Thyroid gland (tissue), 4 donors: ENCODE measurements around the gene STAG1. TPM values are rescaled to one million over a fixed set of nuclear protein-coding genes. Genes with fewer than 3 reads are reported as not detected.

Source experiments
- DNase-seq, 2 donors: peaks; one replicate each; pipeline ENCODE4 v3.0.0-alpha.2; 2019
- H3K27ac ChIP-seq, 3 donors: fragments of 200-600 bp; sonication (generic); 1 replicate in 2 of 3; 2 replicates in 1 of 3; pipeline ENCODE4 v1.5.1; 2016 to 2019; ENCODE audit warnings: mild to moderate bottlenecking in 1 of 3, moderate library complexity in 1 of 3
- H3K27me3 ChIP-seq: fragments of 200-600 bp; sonication (generic); one replicate; pipeline ENCODE4 v1.5.1; 2019
- H3K36me3 ChIP-seq, 2 donors: fragments of 200-600 bp; sonication (generic); one replicate each; pipeline ENCODE4 v1.5.1; 2016 to 2019
- H3K4me1 ChIP-seq, 2 donors: fragments of 200-600 bp; sonication (generic); one replicate each; pipeline ENCODE4 v1.5.1; 2017 to 2019
- H3K4me3 ChIP-seq, 3 donors: fragments of 200-600 bp; sonication (generic); replicated peaks in 1 of 3; 1 replicate in 2 of 3; 2 replicates in 1 of 3; pipeline ENCODE4 v1.5.1; 2016; ENCODE audit warnings: mild to moderate bottlenecking in 1 of 3
- H3K9me3 ChIP-seq: fragments of 200-600 bp; sonication (generic); one replicate; pipeline ENCODE4 v1.5.1; 2017
- POLR2A ChIP-seq, 2 donors: fragments of 450-650 bp; IDR thresholded peaks; one replicate each; pipeline ENCODE4 v1.6.1; 2017; ENCODE audit warnings: antibody characterized with exemption in 2 of 2, mild to moderate bottlenecking in 2 of 2, moderate library complexity in 1 of 2
- WGBS, 2 donors: methylation state at CpG; one replicate each; pipeline ENCODE4 v1.1.5; 2017; 5-methylcytosine and 5-hydroxymethylcytosine counted together
- intact Hi-C: fragments of 100-400 bp; cut with DNase I; formaldehyde crosslinking; loops from one replicate; pipeline ENCODE4 v1.15.1; 2023
- total RNA-seq, 4 donors: library from RNA; depleted of rRNA; stranded (reverse); fragments of >200 nt; gene quantifications; one replicate each; pipeline ENCODE4 v1.2.3, GENCODE V29; 2016
- TF ChIP-seq, protein P1 (sequence below), 6 experiments: fragments of 200-600 bp in 3 of 6; fragments of 450-650 bp in 3 of 6; sonication (generic) in 3 of 6; IDR thresholded peaks; one replicate each; pipeline ENCODE4 v1.5.1; 2016 to 2019; ENCODE audit warnings: antibody characterized with exemption in 6 of 6, mild to moderate bottlenecking in 2 of 6, inconsistent platforms in 1 of 6, moderate library complexity in 1 of 6

STAG1 gene
- total RNA-seq, 4 donors from 2014 or later = 50.5 to 68.8 (median 54.4) TPM

DNA sequence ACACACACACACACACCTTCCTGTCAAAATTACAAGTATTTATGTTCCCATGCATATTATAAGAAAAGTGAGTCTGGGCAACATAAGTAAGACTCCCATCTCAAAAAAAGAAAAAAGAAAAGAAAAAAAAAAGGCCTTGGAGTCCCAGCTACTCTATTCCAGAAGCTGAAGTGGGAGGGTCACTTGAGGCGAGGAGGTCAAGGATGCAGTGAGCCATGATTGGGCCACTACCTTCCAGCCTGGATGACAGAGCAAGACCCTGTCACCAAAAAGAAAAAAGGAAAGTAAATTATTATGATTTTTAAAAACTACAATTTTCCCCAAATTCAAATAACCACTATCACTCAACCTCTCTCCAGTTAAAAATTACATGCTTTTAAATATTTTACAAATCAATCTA lies 113.1 kb downstream of the STAG1 start:
- 90 to 95% methylated on average over 1 of the region's 1 CpG for WGBS, 2 donors

DNA sequence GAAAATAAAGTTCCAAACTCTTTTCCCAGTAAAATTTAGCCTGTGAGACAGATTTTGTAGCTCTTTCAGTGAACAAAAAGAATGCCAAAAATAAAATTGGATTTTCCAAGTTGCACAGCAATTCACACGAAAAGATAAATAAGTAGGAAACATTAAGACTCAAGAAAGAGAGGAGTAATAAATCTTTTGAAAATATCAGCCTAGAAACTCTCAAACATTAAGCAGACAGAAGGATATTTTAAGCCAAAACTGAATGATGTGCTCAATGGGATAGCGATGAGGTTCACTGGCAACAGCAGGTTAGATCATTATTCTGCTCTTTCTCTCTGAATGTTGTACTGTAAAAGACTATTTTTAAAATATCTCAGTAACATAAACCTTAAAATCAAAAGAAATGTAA lies 115.0 kb downstream of the STAG1 start:
- intact Hi-C loops = no loop called here

More for the DNA sequence above, 113.1 kb downstream of the STAG1 start:
- no peak overlapping the region for H3K27ac ChIP-seq
- no peaks in the 10 kb centered on the region for H3K27me3 ChIP-seq
- H3K9me3 ChIP-seq = no peaks in the 10 kb centered on the region
- intact Hi-C loops = no loop called here
- TF ChIP-seq, protein P1, sequence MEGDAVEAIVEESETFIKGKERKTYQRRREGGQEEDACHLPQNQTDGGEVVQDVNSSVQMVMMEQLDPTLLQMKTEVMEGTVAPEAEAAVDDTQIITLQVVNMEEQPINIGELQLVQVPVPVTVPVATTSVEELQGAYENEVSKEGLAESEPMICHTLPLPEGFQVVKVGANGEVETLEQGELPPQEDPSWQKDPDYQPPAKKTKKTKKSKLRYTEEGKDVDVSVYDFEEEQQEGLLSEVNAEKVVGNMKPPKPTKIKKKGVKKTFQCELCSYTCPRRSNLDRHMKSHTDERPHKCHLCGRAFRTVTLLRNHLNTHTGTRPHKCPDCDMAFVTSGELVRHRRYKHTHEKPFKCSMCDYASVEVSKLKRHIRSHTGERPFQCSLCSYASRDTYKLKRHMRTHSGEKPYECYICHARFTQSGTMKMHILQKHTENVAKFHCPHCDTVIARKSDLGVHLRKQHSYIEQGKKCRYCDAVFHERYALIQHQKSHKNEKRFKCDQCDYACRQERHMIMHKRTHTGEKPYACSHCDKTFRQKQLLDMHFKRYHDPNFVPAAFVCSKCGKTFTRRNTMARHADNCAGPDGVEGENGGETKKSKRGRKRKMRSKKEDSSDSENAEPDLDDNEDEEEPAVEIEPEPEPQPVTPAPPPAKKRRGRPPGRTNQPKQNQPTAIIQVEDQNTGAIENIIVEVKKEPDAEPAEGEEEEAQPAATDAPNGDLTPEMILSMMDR (IDR thresholded peaks at IDR 0.05) = no peak
- no peak overlapping the region for H3K4me3 ChIP-seq
- no peaks in the 10 kb centered on the region for H3K4me1 ChIP-seq
- H3K36me3 ChIP-seq = no peaks in the 10 kb centered on the region
- peak; percentile 23 to 24 for DNase-seq

DNA sequence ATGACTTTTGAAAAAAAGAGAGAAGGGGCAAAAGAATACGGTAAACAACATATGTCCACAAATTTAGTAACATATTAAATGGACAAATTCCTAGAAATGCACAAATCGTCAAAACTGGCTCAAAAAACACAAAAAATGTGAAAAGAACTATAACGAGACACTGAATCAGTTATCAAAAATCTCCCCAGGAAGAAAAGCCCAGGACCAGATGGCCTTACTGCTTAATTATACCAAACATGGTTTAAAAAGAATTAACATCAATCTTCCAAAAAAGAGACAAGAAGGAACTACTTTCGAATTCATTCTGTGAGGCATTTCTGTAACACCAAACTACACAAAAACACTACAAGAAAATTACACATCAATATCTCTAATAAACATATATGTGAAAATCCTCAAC lies 117.4 kb downstream of the STAG1 start:
- WGBS, 2 donors = 92 to 96% methylated on average over 4 of the region's 4 CpGs
- Histone ChIP-seq H3K4me3 (no peak overlapping the region), H3K4me1 (peaks cover 0 to 7% of the 10 kb centered on the region in 2 donors), H3K36me3 (no peaks in the 10 kb centered on the region), H3K27me3 (no peaks in the 10 kb centered on the region), H3K9me3 (no peaks in the 10 kb centered on the region), H3K27ac (no peak overlapping the region)
- intact Hi-C loops = no loop called here
- no peak for DNase-seq
- TF ChIP-seq, protein P1 (IDR thresholded peaks at IDR 0.05) = no peak
- TF ChIP-seq POLR2A (IDR thresholded peaks at IDR 0.05) = no peak

More for the DNA sequence above, 115.0 kb downstream of the STAG1 start:
- Histone ChIP-seq H3K27me3 (no peaks in the 10 kb centered on the region), H3K27ac (no peak overlapping the region), H3K4me1 (peaks cover 0 to 4% of the 10 kb centered on the region in 2 donors), H3K4me3 (no peak overlapping the region), H3K9me3 (no peaks in the 10 kb centered on the region), H3K36me3 (no peaks in the 10 kb centered on the region)
- no peak for TF ChIP-seq POLR2A (IDR thresholded peaks at IDR 0.05)
- no peak for DNase-seq
- WGBS, 2 donors = 76 to 82% methylated on average over 2 of the region's 2 CpGs

DNA sequence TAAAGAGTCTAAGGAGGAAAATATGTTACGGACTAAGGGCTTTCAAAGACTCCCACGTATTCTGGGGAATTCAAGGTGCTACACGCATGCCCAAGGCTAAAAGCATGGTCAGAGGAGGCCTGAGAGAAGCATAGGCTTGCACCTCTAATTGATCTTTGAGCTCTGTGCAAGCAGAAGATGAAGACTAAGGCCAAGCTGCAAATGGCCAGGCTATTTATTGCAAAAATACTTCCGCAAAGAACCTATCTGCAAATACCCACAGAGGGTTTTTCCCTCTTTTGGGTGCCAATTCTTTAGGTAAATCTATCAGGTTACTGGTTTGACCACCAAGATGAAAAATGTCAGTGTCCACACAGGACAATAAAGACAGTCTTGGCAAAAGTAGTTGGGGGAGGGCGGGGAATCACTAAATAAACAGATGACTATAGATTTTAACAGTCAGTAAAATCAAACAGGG lies 119.5 kb downstream of the STAG1 start:
- 95 to 98% methylated on average over 5 of the region's 5 CpGs for WGBS, 2 donors
- DNase-seq = no peak
- TF ChIP-seq, protein P1 (IDR thresholded peaks at IDR 0.05) = no peak
- no peak for TF ChIP-seq POLR2A (IDR thresholded peaks at IDR 0.05)
- intact Hi-C loops = no loop called here
- Histone ChIP-seq H3K27ac (no peak overlapping the region), H3K4me1 (peaks cover 0 to 7% of the 10 kb centered on the region in 2 donors), H3K27me3 (no peaks in the 10 kb centered on the region), H3K4me3 (no peak overlapping the region), H3K9me3 (no peaks in the 10 kb centered on the region), H3K36me3 (no peaks in the 10 kb centered on the region)

DNA sequence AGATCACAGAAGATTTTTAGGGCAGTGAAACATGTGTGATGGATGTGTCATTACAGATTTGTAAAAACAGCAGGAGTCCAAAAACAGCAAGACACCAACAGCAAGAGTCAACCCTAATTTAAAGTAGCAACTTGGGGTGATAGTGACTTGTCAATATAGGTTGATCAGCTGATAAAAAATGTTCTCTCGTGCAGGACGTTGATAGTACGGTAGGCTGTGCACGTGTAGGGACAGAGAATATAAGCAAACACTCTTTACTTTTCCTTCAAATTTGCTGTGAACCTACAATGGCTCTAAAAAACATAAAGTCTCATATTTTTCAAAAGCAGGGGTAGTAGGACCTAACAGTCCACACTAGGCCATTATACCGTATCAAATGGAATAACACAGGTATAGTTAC lies 120.8 kb downstream of the STAG1 start:
- 92 to 96% methylated on average over 5 of the region's 5 CpGs for WGBS, 2 donors
- intact Hi-C loops = no loop called here
- H3K36me3 ChIP-seq = no peaks in the 10 kb centered on the region
- H3K27me3 ChIP-seq = no peaks in the 10 kb centered on the region
- H3K9me3 ChIP-seq = no peaks in the 10 kb centered on the region
- peaks cover 0 to 7% of the 10 kb centered on the region in 2 donors for H3K4me1 ChIP-seq
- no peak overlapping the region for H3K4me3 ChIP-seq
- TF ChIP-seq, protein P1 (IDR thresholded peaks at IDR 0.05) = no peak
- no peak for TF ChIP-seq POLR2A (IDR thresholded peaks at IDR 0.05)
- no peak overlapping the region for H3K27ac ChIP-seq
- no peak for DNase-seq

DNA sequence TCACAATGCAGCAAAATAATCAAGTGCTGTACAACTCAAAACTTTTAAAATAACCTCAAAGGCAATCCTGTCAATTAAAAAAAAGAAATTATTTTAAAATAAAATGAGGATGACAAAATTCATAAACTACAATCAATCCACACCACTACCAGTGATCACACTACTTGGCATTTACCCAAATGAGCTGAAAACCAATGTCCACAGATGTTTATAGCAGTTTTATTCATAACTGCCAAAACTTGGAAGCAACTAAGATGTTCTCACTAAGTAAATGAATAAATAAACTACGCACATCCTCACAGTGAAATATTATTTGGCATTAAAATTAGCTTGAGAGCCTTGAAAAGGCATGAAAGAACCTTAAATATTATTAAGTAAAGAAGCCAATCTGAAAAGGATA lies 121.3 kb downstream of the STAG1 start:
- intact Hi-C loops = no loop called here
- Histone ChIP-seq H3K9me3 (no peaks in the 10 kb centered on the region), H3K36me3 (no peaks in the 10 kb centered on the region), H3K27ac (no peak overlapping the region), H3K4me1 (peaks cover 2 to 8% of the 10 kb centered on the region in 2 donors), H3K4me3 (no peak overlapping the region), H3K27me3 (no peaks in the 10 kb centered on the region)
- 82 to 90% methylated on average over 1 of the region's 1 CpG for WGBS, 2 donors
- no peak for TF ChIP-seq POLR2A (IDR thresholded peaks at IDR 0.05)
- TF ChIP-seq, protein P1 (IDR thresholded peaks at IDR 0.05) = no peak
- no peak for DNase-seq
